Endodermal cell (in vitro differentiated cells): ENCODE data around the gene TAAR2. TPM values are rescaled to one million over a fixed set of nuclear protein-coding genes. Genes with fewer than 3 reads are reported as not detected.
A peak's percentile ranks its signal among the peaks of the same experiment; 100 is the strongest.

Experiments used
- DNase-seq: peaks from one replicate; pipeline ENCODE4 v3.0.0-alpha.2; 2017
- H3K27ac ChIP-seq: 2 replicates; pipeline ENCODE4 v1.5.1; 2013; ENCODE audit warnings: mild to moderate bottlenecking, low read depth, low read length, moderate library complexity
- H3K27me3 ChIP-seq: 2 replicates; pipeline ENCODE4 v1.6.1; 2013; ENCODE audit warnings: mild to moderate bottlenecking, low read length, moderate library complexity; ENCODE audit not compliant: insufficient read depth, control insufficient read depth, poor library complexity, severe bottlenecking
- H3K36me3 ChIP-seq: 2 replicates; pipeline ENCODE4 v1.7.0; 2013; ENCODE audit warnings: mild to moderate bottlenecking, low read length, moderate library complexity; ENCODE audit not compliant: control insufficient read depth, insufficient read depth
- H3K4me1 ChIP-seq: one replicate; pipeline ENCODE4 v1.7.0; 2013; ENCODE audit warnings: low read length; ENCODE audit not compliant: control insufficient read depth, insufficient read depth
- H3K4me3 ChIP-seq: 2 replicates; pipeline ENCODE4 v1.5.1; 2013; ENCODE audit warnings: mild to moderate bottlenecking, low read length, moderate library complexity
- H3K9ac ChIP-seq: 2 replicates; pipeline ENCODE4 v1.6.1; 2013; ENCODE audit warnings: mild to moderate bottlenecking, low read length, moderate library complexity; ENCODE audit not compliant: poor library complexity, severe bottlenecking; ENCODE audit errors: extremely low read depth
- H3K9me3 ChIP-seq: 2 replicates; pipeline ENCODE4 v1.6.1; 2013; ENCODE audit warnings: mild to moderate bottlenecking, low read length, moderate library complexity; ENCODE audit not compliant: control insufficient read depth
- H3K27ac Mint-ChIP-seq: 2 replicates; pipeline ENCODE4 v1.8.0; 2020; ENCODE audit warnings: mixed read lengths
- H3K27me3 Mint-ChIP-seq: 2 replicates; pipeline ENCODE4 v1.8.0; 2021; ENCODE audit warnings: mild to moderate bottlenecking, mixed read lengths; ENCODE audit not compliant: insufficient read depth
- H3K36me3 Mint-ChIP-seq: 2 replicates; pipeline ENCODE4 v1.8.0; 2020; ENCODE audit warnings: low read depth, mixed read lengths
- H3K4me1 Mint-ChIP-seq: 2 replicates; pipeline ENCODE4 v1.8.0; 2020; ENCODE audit warnings: mixed read lengths
- H3K4me3 Mint-ChIP-seq: 2 replicates; pipeline ENCODE4 v1.8.0; 2020; ENCODE audit warnings: mild to moderate bottlenecking, moderate library complexity, mixed read lengths
- H3K9me3 Mint-ChIP-seq: 2 replicates; pipeline ENCODE4 v1.8.0; 2020; ENCODE audit warnings: mild to moderate bottlenecking, mixed read lengths
- CTCF ChIP-seq: fragments of 200-600 bp; sonication (generic); conservative IDR thresholded peaks from 2 replicates; pipeline ENCODE4 v1.5.0; 2021; ENCODE audit warnings: antibody characterized with exemption, mild to moderate bottlenecking
- WGBS, 2 experiments: methylation state at CpG; one replicate each; pipeline versions ENCODE4 v1.1.5 to v1.1.7; 2013; ENCODE audit warnings: missing lambda C conversion rate in 2 of 2, mixed read lengths in 1 of 2; ENCODE audit not compliant: insufficient coverage in 1 of 2, insufficient read length in 1 of 2; 5-methylcytosine and 5-hydroxymethylcytosine counted together
- total RNA-seq, 2 donors: library from RNA; stranded (reverse); fragmentation: NEBNext Ultra II Directional in 1 of 2; extraction: Animal tissue kit (Norgen Biotek cat#: 25700) in 1 of 2; gene quantifications; 2 replicates in 1 of 2; 3 replicates in 1 of 2; pipeline ENCODE4 v1.2.1, GENCODE V29; 2021

Gene TAAR2
- total RNA-seq, 2 donors from 2014 or later, result not detected

- no peak for TF ChIP-seq CTCF
- H3K27me3 Mint-ChIP-seq, result peaks cover 3% of the 10 kb centered on the region
- no peaks in the 10 kb centered on the region for H3K4me1 Mint-ChIP-seq
- no peak overlapping the region for H3K27ac Mint-ChIP-seq
- H3K9me3 Mint-ChIP-seq, result peaks cover 5% of the 10 kb centered on the region
- Histone ChIP-seq H3K36me3 (no peaks in the 10 kb centered on the region), H3K9me3 (no peaks in the 10 kb centered on the region), H3K27ac (no peak overlapping the region), H3K4me1 (no peaks in the 10 kb centered on the region), H3K9ac (no peak overlapping the region), H3K27me3 (no peaks in the 10 kb centered on the region), H3K4me3 (no peak overlapping the region)
- H3K4me3 Mint-ChIP-seq, result no peak overlapping the region
- H3K36me3 Mint-ChIP-seq, result no peaks in the 10 kb centered on the region
- DNase-seq, result no peak
- 100% methylated on average over 1 of the region's 1 CpG; no CpG with 5 or more reads in 1 of the 2 experiments for WGBS, 2 experiments
Observed at GRCh38 chr6:132584698-132585097, 39.4 kb downstream of the TAAR2 start.

GRCh38 chr6:132571774-132572173 lies 52.3 kb downstream of the TAAR2 start:
- no peak for TF ChIP-seq CTCF
- H3K27me3 ChIP-seq, result peaks cover 9% of the 10 kb centered on the region
- no peaks in the 10 kb centered on the region for H3K36me3 ChIP-seq
- Mint-ChIP-seq H3K36me3 (no peaks in the 10 kb centered on the region), H3K27ac (no peak overlapping the region), H3K4me1 (peaks cover 19% of the 10 kb centered on the region), H3K9me3 (no peaks in the 10 kb centered on the region), H3K4me3 (no peak overlapping the region), H3K27me3 (peaks cover 3% of the 10 kb centered on the region)
- H3K9ac ChIP-seq, result no peak overlapping the region
- no peak overlapping the region for H3K4me3 ChIP-seq
- no peaks in the 10 kb centered on the region for H3K4me1 ChIP-seq
- H3K27ac ChIP-seq, result no peak overlapping the region
- H3K9me3 ChIP-seq, result no peaks in the 10 kb centered on the region
- no peak for DNase-seq

GRCh38 chr6:132570221-132570777 lies 53.8 kb downstream of the TAAR2 start, which contains the start of gene TAAR6:
Gene TAAR6, plus strand, starts transcription at chr6:132570322. Its CDS starts 0 bp downstream, at chr6:132570322.
- no peaks in the 10 kb centered on the region for H3K36me3 Mint-ChIP-seq
- Histone ChIP-seq H3K27me3 (peaks cover 9% of the 10 kb centered on the region), H3K9me3 (no peaks in the 10 kb centered on the region), H3K9ac (no peak within 1 kb of the TSS), H3K36me3 (no peaks in the 10 kb centered on the region), H3K27ac (peak within 1 kb of the TSS; percentile 10), H3K4me1 (no peaks in the 10 kb centered on the region), H3K4me3 (no peak within 1 kb of the TSS)
- H3K27ac Mint-ChIP-seq, result no peak within 1 kb of the TSS
- H3K4me3 Mint-ChIP-seq, result no peak within 1 kb of the TSS
- H3K27me3 Mint-ChIP-seq, result peaks cover 3% of the 10 kb centered on the region
- 87 to 90% methylated on average over 11 to 15 of the region's 15 CpGs for WGBS, 2 experiments
- H3K9me3 Mint-ChIP-seq, result no peaks in the 10 kb centered on the region
- H3K4me1 Mint-ChIP-seq, result peaks cover 19% of the 10 kb centered on the region
- no peak for TF ChIP-seq CTCF
- no peak for DNase-seq
